DND-41 (cell line): ENCODE results near the gene ABI3BP.

Experiments used
- CTCF ChIP-seq: IDR thresholded peaks from 2 replicates; pipeline ENCODE4 v1.5.1; 2012; ENCODE audit warnings: borderline replicate concordance, low read length, moderate library complexity, mild to moderate bottlenecking; ENCODE audit not compliant: poor library complexity, severe bottlenecking; ENCODE audit errors: extremely low read depth
- EZH2 ChIP-seq: IDR thresholded peaks from 3 replicates; pipeline ENCODE4 v1.6.1; 2012; ENCODE audit warnings: borderline replicate concordance, low read depth, mild to moderate bottlenecking, moderate library complexity, low read length, inconsistent platforms; ENCODE audit not compliant: severe bottlenecking

DNA sequence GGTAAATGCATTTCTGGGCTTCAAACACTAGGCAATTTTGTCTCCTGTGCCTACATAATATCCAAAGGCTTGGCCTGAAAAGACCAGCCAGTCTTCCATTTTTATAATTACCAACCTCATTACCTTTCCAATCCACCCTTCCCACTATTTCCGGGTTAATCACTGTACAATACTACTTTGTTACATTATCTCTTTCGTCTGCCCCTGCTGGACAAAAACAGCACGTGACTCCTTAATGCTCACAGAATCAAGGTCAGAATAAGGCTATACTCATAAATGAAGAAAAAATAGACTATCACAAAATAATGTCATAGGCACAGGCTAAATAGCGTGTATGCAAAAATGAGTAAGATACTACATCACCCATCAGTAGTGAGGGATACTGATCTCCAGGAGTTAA lies 40.1 kb downstream of the ABI3BP start:
- TF ChIP-seq CTCF (no peak), EZH2 (no peak)
